ENCODE measurements around the gene TMPRSS3.

Gene TMPRSS3

GRCh38 chr21:42414553-42414927 is 18.7 kb upstream of the TMPRSS3 start:
- H3K36me3 ChIP-seq: no peaks in the 10 kb centered on the region
- no peaks in the 10 kb centered on the region for H3K27me3 ChIP-seq (ENCODE audit: insufficient read depth, low read depth, severe bottlenecking)
- no peak overlapping the region for H3K27ac ChIP-seq
- no peak for TF ChIP-seq CTCF (IDR thresholded peaks at IDR 0.05; ENCODE audit: low read depth, low read length)
- no peaks in the 10 kb centered on the region for H3K9me3 ChIP-seq (ENCODE audit: severe bottlenecking)
- no peak overlapping the region for H3K4me3 ChIP-seq (ENCODE audit: low read depth, low read length)
- no peak for DNase-seq

- DNase-seq: no peak
- no peak for TF ChIP-seq CTCF (IDR thresholded peaks at IDR 0.05; ENCODE audit: low read depth, low read length)
- H3K4me3 ChIP-seq (ENCODE audit: low read depth, low read length): no peak overlapping the region
- no peaks in the 10 kb centered on the region for H3K36me3 ChIP-seq
- H3K27me3 ChIP-seq (ENCODE audit: insufficient read depth, low read depth, severe bottlenecking): no peaks in the 10 kb centered on the region
- no peaks in the 10 kb centered on the region for H3K9me3 ChIP-seq (ENCODE audit: severe bottlenecking)
- no peak overlapping the region for H3K27ac ChIP-seq
These were observed 18.2 kb upstream of the TMPRSS3 start for GRCh38 chr21:42414066-42414465.

GRCh38 chr21:42413500-42413899 is 17.6 kb upstream of the TMPRSS3 start:
- Histone ChIP-seq H3K9me3 (ENCODE audit: severe bottlenecking) (no peaks in the 10 kb centered on the region), H3K36me3 (no peaks in the 10 kb centered on the region), H3K27ac (no peak overlapping the region), H3K4me3 (ENCODE audit: low read depth, low read length) (no peak overlapping the region), H3K27me3 (ENCODE audit: insufficient read depth, low read depth, severe bottlenecking) (no peaks in the 10 kb centered on the region)
- no peak for DNase-seq
- no peak for TF ChIP-seq CTCF (IDR thresholded peaks at IDR 0.05; ENCODE audit: low read depth, low read length)

GRCh38 chr21:42413093-42413492 is 17.2 kb upstream of the TMPRSS3 start:
- no peak for TF ChIP-seq CTCF (IDR thresholded peaks at IDR 0.05; ENCODE audit: low read depth, low read length)
- no peak overlapping the region for H3K27ac ChIP-seq
- no peaks in the 10 kb centered on the region for H3K36me3 ChIP-seq
- no peaks in the 10 kb centered on the region for H3K27me3 ChIP-seq (ENCODE audit: insufficient read depth, low read depth, severe bottlenecking)
- no peak for DNase-seq
- H3K4me3 ChIP-seq (ENCODE audit: low read depth, low read length): no peak overlapping the region
- no peaks in the 10 kb centered on the region for H3K9me3 ChIP-seq (ENCODE audit: severe bottlenecking)

GRCh38 chr21:42412636-42412933 is 16.7 kb upstream of the TMPRSS3 start:
- Histone ChIP-seq H3K27ac (no peak overlapping the region), H3K36me3 (no peaks in the 10 kb centered on the region), H3K27me3 (ENCODE audit: insufficient read depth, low read depth, severe bottlenecking) (no peaks in the 10 kb centered on the region), H3K4me3 (ENCODE audit: low read depth, low read length) (no peak overlapping the region), H3K9me3 (ENCODE audit: severe bottlenecking) (no peaks in the 10 kb centered on the region)
- DNase-seq: no peak
- TF ChIP-seq CTCF (IDR thresholded peaks at IDR 0.05; ENCODE audit: low read depth, low read length): no peak

GRCh38 chr21:42411891-42412635 is 16.2 kb upstream of the TMPRSS3 start:
- DNase-seq: no peak
- Histone ChIP-seq H3K36me3 (no peaks in the 10 kb centered on the region), H3K27me3 (ENCODE audit: insufficient read depth, low read depth, severe bottlenecking) (no peaks in the 10 kb centered on the region), H3K4me3 (ENCODE audit: low read depth, low read length) (no peak overlapping the region), H3K27ac (no peak overlapping the region), H3K9me3 (ENCODE audit: severe bottlenecking) (no peaks in the 10 kb centered on the region)
- no peak for TF ChIP-seq CTCF (IDR thresholded peaks at IDR 0.05; ENCODE audit: low read depth, low read length)

Measured in WERI-Rb-1 (cell line).